HT-29 (cell line): Measurements from ENCODE around the gene CTBP2. TPM values are rescaled to one million over a fixed set of nuclear protein-coding genes. Genes with fewer than 3 reads are reported as not detected.
A peak's percentile ranks its signal among the peaks of the same experiment; 100 is the strongest.

Experiments used
- DNase-seq: peaks from one replicate; pipeline ENCODE4 v3.0.0-alpha.2; 2015; ENCODE audit warnings: low spot score
- total RNA-seq: library from RNA; depleted of rRNA; stranded (reverse); fragments of >200 nt; shearing (Covaris generic); gene quantifications from 2 replicates; pipeline ENCODE4 v1.2.3, GENCODE V29; 2014

Gene CTBP2
- total RNA-seq, 1 experiment from 2014 or later, result 207 TPM

DNA sequence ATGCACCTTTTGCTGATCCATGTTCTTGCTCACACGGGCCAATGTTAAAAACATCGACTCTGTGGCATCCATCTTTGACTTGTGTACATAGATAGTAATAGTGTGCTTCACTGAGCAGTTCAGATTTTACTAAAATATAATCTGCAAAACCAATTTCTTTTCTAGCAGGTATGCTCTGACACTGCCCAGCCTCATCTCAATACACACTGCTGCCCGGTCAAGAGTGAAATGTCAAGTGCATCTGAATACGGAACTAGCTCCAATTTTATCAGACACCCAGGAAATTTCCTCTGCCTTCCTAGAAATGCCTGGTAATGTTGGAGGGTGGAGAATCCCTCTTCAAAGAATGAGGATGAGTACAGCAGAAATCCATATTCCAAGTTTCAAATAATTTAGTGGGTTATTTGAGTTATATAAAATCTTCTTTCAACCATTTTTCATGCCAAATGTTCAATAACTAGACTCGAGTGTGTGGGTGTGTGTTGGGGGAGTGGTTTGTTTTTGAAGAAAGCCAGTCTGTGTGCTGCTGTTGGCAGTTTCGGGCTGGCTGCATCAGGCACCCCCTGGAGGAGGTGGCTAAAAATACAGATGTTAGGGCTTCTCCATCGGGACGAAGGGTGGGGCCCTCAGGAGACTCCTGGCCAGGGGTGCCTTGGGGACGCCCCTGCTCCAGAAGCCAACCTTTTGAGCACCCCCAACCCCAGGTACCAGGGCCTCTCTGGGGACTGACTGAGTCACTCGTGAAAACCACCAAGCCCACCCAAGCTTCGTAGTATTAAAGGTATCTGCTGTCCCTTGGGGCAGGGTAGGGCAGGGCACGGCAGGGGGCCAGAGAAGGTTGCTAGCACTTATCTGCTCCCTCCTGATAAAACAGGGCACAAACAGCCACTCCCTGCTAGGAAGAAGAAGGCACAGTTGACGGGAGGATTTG lies 15.4 kb downstream of the CTBP2 start:
- DNase-seq, result peak; percentile 37

DNA sequence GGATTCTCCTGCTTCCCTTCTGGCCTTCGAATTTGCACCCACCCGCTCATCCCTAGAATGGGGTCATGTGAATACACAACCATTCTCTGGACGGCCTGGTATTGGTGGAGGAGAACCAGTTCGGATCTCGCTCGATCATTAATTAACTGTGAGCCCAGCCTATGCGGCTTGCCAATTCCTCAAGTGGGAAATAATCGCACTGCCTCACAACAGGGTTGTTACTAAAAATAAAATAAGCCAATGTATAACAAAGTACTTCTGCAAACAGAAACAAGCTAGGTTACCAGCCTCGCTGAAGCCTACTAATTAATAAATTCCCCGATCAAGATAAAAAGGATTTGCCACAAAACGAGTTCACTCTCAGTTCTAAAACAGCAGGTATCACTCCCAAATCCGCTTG lies 16.2 kb downstream of the CTBP2 start:
- no peak for DNase-seq

DNA sequence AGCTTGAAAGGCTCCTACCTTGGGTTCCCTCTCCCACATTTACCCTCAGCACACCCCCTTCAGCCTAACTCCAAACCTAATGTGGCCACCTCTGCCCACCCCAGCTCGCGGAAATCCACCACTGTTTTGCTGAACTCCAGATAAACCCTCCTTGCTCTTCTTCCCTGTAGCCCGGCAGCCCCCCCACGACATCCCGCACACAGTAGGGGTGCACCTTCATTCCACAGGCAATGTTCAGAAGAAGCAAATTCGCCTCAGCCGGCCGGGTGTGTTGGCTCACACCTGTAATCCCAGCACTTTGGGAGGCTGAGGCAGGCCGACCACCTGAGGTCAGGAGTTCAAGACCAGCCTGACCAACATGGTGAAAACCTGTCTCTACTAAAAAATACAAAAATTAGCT lies 17.4 kb downstream of the CTBP2 start:
- no peak for DNase-seq

DNA sequence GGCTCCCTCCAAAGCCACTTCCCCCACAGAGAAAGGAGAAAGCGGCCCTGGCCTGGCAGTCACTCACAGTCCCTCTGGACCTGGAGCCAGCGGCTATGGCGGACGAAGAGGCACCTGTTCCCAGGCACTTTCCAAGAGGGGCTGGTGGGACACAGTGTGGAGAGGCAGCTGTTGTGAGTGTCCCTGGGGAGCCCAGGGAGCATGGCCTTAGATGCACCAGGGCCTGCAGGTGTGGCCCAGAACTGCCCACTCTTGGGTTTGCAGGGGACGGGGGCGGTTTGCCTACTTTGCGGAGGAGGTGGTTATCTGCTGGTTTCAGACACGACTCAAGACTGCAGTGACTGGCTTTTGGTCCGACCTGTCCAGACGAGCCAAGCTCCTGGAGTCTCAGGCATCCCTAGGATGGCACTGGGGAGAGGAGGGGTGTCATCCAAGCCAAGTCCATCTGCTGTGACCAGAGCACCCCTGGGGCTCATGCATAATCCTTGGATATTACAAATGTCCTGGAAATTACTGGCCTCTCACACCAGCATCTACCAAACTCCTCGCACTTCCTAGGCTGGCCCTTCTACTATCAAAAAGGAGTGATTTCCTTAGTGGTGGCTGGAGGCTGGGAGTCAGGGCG lies 18.4 kb downstream of the CTBP2 start:
- DNase-seq, result no peak

DNA sequence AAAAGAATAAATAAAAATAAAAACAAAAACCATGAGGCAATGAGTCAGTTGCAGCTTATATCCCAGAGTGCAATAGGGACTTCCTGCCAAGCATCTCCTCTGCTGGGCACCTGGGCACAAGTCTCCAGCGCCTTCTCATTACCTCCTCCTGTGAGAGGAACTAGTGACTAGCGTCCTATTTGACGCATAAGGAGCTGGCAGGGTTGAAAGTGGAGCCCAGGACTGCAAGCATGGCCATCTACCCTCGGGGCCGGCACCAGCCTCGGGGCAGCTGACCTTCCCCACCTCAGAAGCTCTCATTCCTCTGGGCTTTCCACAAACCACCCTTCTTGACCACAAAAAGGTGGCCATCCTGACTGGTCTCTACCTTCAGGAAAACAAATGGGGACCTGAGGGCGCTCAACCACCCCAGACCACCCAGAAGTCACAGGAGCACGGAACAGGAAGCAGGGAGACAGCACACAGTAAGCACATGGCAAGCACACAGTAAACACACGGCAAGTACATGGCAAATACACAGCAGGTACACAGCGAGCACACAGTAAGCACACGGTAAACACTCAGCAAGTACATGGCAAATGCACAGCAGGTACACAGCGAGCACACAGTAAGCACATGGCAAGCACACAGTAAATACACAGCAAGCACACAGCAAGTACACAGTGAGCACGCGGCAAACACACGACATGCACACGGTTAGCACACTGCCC lies 19.1 kb downstream of the CTBP2 start:
- no peak for DNase-seq

DNA sequence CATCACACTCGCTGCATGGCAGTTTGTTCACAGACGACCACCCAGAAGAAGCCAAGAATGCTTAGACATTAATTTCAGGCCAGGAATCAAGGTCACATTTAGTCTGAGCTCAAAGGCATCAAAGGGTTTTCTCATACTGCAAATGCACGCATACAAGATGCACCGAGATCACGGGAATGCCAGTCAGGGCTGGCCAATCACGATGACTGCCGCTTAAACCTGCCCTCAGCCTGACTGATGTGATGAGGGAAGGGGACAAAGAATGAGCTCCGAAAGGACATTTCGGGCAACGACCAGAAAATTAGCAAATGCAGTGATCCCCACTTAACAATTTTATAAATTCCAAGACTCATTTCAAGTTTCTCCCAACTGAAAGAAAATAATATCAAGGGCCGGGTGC lies 20.2 kb downstream of the CTBP2 start:
- no peak for DNase-seq

DNA sequence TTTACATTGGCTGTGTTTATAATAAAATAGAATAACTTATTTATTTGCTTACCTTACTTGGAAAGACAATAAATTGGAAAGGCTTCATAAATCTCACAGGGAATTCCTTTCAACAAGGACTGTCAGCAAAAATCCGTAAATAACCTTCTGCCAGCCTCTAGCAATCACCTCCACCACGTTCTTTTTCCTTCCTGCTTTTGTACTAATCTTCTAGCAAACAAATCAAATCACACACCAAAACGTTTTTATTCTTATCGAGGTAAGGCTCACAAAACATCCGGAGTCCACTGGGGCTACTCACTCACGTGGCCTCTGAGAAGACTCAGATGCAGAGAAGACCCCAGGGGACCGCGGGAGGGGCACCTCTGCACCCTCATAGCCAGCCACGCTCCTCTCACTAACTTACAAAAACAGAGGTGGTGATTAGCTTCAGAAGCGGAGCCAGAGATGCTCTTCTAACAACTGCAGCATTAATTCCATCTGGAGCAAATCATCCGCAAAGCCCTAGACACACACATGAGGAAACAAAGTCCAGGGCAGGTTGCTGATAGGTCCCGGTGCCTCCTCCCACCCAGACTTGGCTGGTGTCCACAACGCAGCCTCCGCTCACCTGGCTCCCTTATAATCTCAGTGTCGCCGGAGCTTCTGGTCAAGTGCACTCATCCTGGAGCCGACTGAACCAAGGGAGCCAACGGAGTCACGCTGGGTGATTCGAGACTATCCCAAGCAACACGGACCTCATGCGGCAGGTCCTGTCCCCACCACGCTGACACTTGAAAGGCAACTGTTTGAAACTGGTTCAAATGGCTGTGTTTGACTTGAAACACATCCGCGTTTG lies 22.5 kb downstream of the CTBP2 start:
- peak; percentile 36 for DNase-seq

- no peak for DNase-seq
Observed at GRCh38 chr10:125136087-125136486, 24.3 kb downstream of the CTBP2 start.

GRCh38 chr10:125135771-125136035 lies 24.7 kb downstream of the CTBP2 start:
- DNase-seq, result no peak

GRCh38 chr10:125134916-125135770 lies 25.2 kb downstream of the CTBP2 start:
- DNase-seq, result no peak

DNA sequence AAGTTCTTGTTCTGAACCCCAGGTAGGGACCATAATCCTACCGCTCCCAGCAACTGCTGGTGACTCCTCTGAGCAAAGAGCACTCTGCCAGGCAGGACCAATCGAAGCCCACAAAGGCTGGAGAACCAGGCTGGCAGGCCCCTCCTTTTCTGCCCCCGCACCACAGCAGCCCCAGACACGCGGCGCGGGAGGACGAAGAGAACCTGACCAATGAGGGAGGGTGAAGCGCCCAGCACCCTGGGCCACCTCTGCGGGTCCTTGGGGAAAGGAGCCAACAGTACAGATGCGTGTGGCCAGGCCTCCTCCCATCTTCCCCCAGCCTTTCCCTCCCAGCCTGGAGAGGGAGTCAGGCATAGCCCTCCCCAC lies 25.9 kb downstream of the CTBP2 start:
- DNase-seq, result no peak

GRCh38 chr10:125133696-125134482 lies 26.5 kb downstream of the CTBP2 start:
- DNase-seq, result no peak

GRCh38 chr10:125132344-125132743 lies 28.0 kb downstream of the CTBP2 start:
- no peak for DNase-seq

GRCh38 chr10:125130916-125131315 lies 29.4 kb downstream of the CTBP2 start:
- no peak for DNase-seq

GRCh38 chr10:125130260-125130659 lies 30.1 kb downstream of the CTBP2 start:
- no peak for DNase-seq

GRCh38 chr10:125129076-125129458 lies 31.3 kb downstream of the CTBP2 start:
- DNase-seq, result no peak

DNA sequence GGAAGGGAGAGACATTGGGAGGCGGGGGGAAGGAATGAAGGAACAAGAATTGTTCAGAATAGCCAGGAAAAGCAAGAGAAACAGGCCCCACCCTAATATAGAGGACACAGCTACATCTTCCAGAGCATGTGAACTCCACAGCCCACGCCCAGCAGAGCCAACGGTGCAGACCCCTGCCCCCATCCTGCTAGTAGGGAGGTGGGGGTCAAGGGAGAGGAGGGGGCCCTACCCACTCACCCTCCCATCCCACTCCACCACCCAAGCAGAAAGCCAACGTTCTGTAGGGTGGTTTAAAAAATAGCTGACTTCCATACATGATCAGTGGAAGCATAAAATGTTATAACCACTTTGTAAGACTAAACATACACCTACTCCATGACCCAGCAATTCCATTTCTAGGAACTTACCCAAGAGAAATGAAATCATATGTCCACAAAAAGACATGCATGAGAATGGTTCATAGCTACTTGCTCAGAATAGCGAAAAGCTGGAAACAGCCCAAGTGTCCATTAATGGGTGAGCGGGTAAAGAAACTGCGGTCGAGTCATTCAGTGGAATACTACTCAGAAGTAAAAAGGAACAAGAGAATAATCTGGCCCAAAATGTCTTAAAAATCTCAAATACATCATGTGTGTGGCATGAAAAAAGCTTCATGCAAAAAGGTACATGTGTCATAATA lies 31.8 kb downstream of the CTBP2 start:
- no peak for DNase-seq

GRCh38 chr10:125127986-125128385 lies 32.4 kb downstream of the CTBP2 start:
- DNase-seq, result no peak

DNA sequence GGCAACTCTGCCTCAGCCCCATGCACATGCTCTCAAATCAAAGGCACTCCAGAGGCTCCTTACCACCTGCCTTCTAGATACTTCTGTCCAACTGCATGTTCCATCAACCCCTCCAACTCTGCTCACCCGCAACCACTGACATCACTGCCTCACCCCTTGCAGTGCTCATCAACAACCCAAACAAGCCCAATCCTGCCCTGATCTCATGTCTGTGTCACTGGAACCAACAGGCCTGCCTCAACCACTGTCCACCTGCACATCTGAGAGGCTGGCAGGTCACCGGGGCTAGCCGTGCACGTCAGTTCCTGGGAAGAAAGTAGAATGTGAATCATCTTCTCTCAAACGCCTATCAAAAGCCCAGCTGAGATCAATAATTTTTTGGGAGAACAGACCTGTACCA lies 33.3 kb downstream of the CTBP2 start:
- no peak for DNase-seq
